Breast epithelium (tissue), 4 donors: ENCODE measurements around the gene SEMA3C. TPM values are rescaled to one million over a fixed set of nuclear protein-coding genes. Genes with fewer than 3 reads are reported as not detected.

ENCODE experiments used
- DNase-seq, 2 donors: peaks; one replicate each; pipeline ENCODE4 v3.0.0-alpha.2; 2019; ENCODE audit warnings: low spot score in 2 of 2
- H3K27ac ChIP-seq, 2 donors: fragments of 200-600 bp; sonication (generic) in 1 of 2; one replicate each; pipeline ENCODE4 v1.5.1; 2016 to 2019; ENCODE audit warnings: mild to moderate bottlenecking in 1 of 2
- H3K27me3 ChIP-seq, 2 donors: fragments of 200-600 bp; sonication (generic) in 1 of 2; one replicate each; pipeline versions ENCODE4 v1.5.1 to v1.6.0; 2017 to 2019; ENCODE audit warnings: control low read depth in 1 of 2, mild to moderate bottlenecking in 1 of 2
- H3K36me3 ChIP-seq: fragments of 200-600 bp; one replicate; pipeline ENCODE4 v1.5.1; 2019
- H3K4me1 ChIP-seq, 2 donors: fragments of 200-600 bp; sonication (generic); one replicate each; pipeline ENCODE4 v1.5.1; 2016 to 2019; ENCODE audit warnings: control low read depth in 1 of 2
- H3K4me3 ChIP-seq, 3 donors: fragments of 200-600 bp; sonication (generic); 1 replicate in 2 of 3; 2 replicates in 1 of 3; pipeline ENCODE4 v1.5.1; 2016 to 2019; ENCODE audit warnings: mild to moderate bottlenecking in 3 of 3, moderate library complexity in 2 of 3
- H3K9me3 ChIP-seq, 2 donors: fragments of 200-600 bp; sonication (generic) in 1 of 2; one replicate each; pipeline ENCODE4 v1.5.1; 2016 to 2019; ENCODE audit warnings: control low read depth in 1 of 2
- POLR2A ChIP-seq: fragments of 450-650 bp; IDR thresholded peaks from one replicate; pipeline ENCODE4 v1.6.1; 2016; ENCODE audit warnings: antibody characterized with exemption, mild to moderate bottlenecking, moderate library complexity
- POLR2AphosphoS5 ChIP-seq, 3 donors: sonication (generic); formaldehyde crosslinking; IDR thresholded peaks; one replicate each; pipeline ENCODE4 v1.6.1; 2017; ENCODE audit warnings: antibody characterized with exemption in 3 of 3
- intact Hi-C: fragments of 100-400 bp; cut with DNase I; formaldehyde crosslinking; loops from one replicate; pipeline ENCODE4 v1.15.1; 2023; ENCODE audit warnings: low total_unique reads
- total RNA-seq, 3 donors: library from RNA; depleted of rRNA; stranded (reverse); fragments of >200 nt; gene quantifications; one replicate each; pipeline ENCODE4 v1.1.0, GENCODE V29; 2016
- TF ChIP-seq, protein P1 (sequence below), 3 donors: fragments of 450-650 bp; IDR thresholded peaks; one replicate each; pipeline ENCODE4 v1.5.1; 2016 to 2017; ENCODE audit warnings: antibody characterized with exemption in 3 of 3, mild to moderate bottlenecking in 3 of 3, moderate library complexity in 3 of 3

The SEMA3C gene
- total RNA-seq, 3 donors from 2014 or later, result 67.5 to 157 (median 108) TPM

- no peak overlapping the region for H3K27ac ChIP-seq
- H3K4me1 ChIP-seq, result no peaks in the 10 kb centered on the region
- H3K27me3 ChIP-seq, result no peaks in the 10 kb centered on the region
- TF ChIP-seq POLR2AphosphoS5 (IDR thresholded peaks at IDR 0.05) (no peak), POLR2A (no peak)
- TF ChIP-seq, protein P1, sequence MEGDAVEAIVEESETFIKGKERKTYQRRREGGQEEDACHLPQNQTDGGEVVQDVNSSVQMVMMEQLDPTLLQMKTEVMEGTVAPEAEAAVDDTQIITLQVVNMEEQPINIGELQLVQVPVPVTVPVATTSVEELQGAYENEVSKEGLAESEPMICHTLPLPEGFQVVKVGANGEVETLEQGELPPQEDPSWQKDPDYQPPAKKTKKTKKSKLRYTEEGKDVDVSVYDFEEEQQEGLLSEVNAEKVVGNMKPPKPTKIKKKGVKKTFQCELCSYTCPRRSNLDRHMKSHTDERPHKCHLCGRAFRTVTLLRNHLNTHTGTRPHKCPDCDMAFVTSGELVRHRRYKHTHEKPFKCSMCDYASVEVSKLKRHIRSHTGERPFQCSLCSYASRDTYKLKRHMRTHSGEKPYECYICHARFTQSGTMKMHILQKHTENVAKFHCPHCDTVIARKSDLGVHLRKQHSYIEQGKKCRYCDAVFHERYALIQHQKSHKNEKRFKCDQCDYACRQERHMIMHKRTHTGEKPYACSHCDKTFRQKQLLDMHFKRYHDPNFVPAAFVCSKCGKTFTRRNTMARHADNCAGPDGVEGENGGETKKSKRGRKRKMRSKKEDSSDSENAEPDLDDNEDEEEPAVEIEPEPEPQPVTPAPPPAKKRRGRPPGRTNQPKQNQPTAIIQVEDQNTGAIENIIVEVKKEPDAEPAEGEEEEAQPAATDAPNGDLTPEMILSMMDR (IDR thresholded peaks at IDR 0.05), result no peak
- H3K4me3 ChIP-seq, result no peak overlapping the region
- no peaks in the 10 kb centered on the region for H3K9me3 ChIP-seq
- no peaks in the 10 kb centered on the region for H3K36me3 ChIP-seq
- intact Hi-C loops, result no loop called here
- DNase-seq, result no peak
Measured at GRCh38 chr7:80779456-80779855, 139.4 kb downstream of the SEMA3C start.

GRCh38 chr7:80775897-80776296 lies 143.0 kb downstream of the SEMA3C start:
- H3K27ac ChIP-seq, result no peak overlapping the region
- no peaks in the 10 kb centered on the region for H3K9me3 ChIP-seq
- no peaks in the 10 kb centered on the region for H3K27me3 ChIP-seq
- no peaks in the 10 kb centered on the region for H3K36me3 ChIP-seq
- no peak overlapping the region for H3K4me3 ChIP-seq
- no peaks in the 10 kb centered on the region for H3K4me1 ChIP-seq
- DNase-seq, result no peak
- no peak for TF ChIP-seq POLR2A
- TF ChIP-seq POLR2AphosphoS5 (IDR thresholded peaks at IDR 0.05), result no peak
- TF ChIP-seq, protein P1 (IDR thresholded peaks at IDR 0.05), result no peak
- intact Hi-C loops, result loop anchor here (2.0 kb wide), 1 partner anchor 31 kb away; no protein-coding TSS in a partner anchor

- intact Hi-C loops, result loop anchor here (2.0 kb wide), 1 partner anchor 31 kb away; no protein-coding TSS in a partner anchor
- H3K36me3 ChIP-seq, result no peaks in the 10 kb centered on the region
- H3K27me3 ChIP-seq, result no peaks in the 10 kb centered on the region
- no peak overlapping the region for H3K27ac ChIP-seq
- H3K4me1 ChIP-seq, result no peaks in the 10 kb centered on the region
- H3K4me3 ChIP-seq, result no peak overlapping the region
- no peak for DNase-seq
- TF ChIP-seq POLR2A (no peak), POLR2AphosphoS5 (IDR thresholded peaks at IDR 0.05) (no peak)
- TF ChIP-seq, protein P1 (IDR thresholded peaks at IDR 0.05), result no peak
- H3K9me3 ChIP-seq, result no peaks in the 10 kb centered on the region
Measured at GRCh38 chr7:80775482-80775881, 143.4 kb downstream of the SEMA3C start.

DNA sequence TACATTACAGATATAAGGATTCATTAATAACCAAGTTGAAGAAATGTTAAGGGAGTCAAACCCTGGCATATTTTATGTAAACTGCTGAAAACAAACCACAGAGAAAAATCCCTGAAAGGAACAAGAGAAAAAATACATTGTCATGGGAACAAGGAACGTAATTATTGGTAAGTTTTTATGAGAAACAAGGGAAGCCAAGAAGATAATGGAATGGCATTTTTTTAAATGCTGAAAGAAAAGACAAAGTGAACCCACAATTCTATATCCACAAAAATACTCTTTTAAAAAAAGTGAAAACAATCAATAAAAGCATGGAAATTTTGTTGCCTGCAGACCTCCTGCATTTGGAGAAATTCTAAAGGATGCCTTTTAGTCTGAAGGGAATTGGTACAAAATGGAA lies 144.0 kb downstream of the SEMA3C start:
- H3K4me3 ChIP-seq, result no peak overlapping the region
- intact Hi-C loops, result loop anchor here (2.0 kb wide), 1 partner anchor 30 kb away; no protein-coding TSS in a partner anchor
- no peaks in the 10 kb centered on the region for H3K27me3 ChIP-seq
- no peaks in the 10 kb centered on the region for H3K4me1 ChIP-seq
- no peak overlapping the region for H3K27ac ChIP-seq
- TF ChIP-seq POLR2A (no peak), POLR2AphosphoS5 (IDR thresholded peaks at IDR 0.05) (no peak)
- TF ChIP-seq, protein P1 (IDR thresholded peaks at IDR 0.05), result no peak
- no peak for DNase-seq
- no peaks in the 10 kb centered on the region for H3K9me3 ChIP-seq
- no peaks in the 10 kb centered on the region for H3K36me3 ChIP-seq

GRCh38 chr7:80773787-80774508 lies 144.9 kb downstream of the SEMA3C start:
- intact Hi-C loops, result loop anchor here (2.0 kb wide), 1 partner anchor 29 kb away; no protein-coding TSS in a partner anchor
- no peaks in the 10 kb centered on the region for H3K36me3 ChIP-seq
- TF ChIP-seq, protein P1 (IDR thresholded peaks at IDR 0.05), result no peak
- TF ChIP-seq POLR2AphosphoS5 (IDR thresholded peaks at IDR 0.05), result no peak
- TF ChIP-seq POLR2A, result no peak
- H3K9me3 ChIP-seq, result no peaks in the 10 kb centered on the region
- H3K4me3 ChIP-seq, result no peak overlapping the region
- H3K27ac ChIP-seq, result peak overlapping the region in 1 of 2 donors; percentile 3
- no peaks in the 10 kb centered on the region for H3K4me1 ChIP-seq
- no peak for DNase-seq
- no peaks in the 10 kb centered on the region for H3K27me3 ChIP-seq
